NK-92 treated with Interleukin-12 subunit alpha and Interleukin-12 subunit beta, amount 100 ng/mL, for 24 hours (cell line): Measurements from ENCODE around the gene FAAP20.
"Not testable (repeated sequence)": the region's sequence is repeated elsewhere in the genome, so short reads cannot be mapped to it uniquely, and the experiment has no call there.

ENCODE experiments used
- DNase-seq: peaks from one replicate; lab custom pipeline; 2025; lab: John Stamatoyannopoulos, UW

FAAP20 gene

GRCh38 chr1:2156866-2157265 lies 37.7 kb downstream of the FAAP20 start:
- no peak for DNase-seq

- DNase-seq = no peak
Measured at GRCh38 chr1:2155788-2156187, 38.8 kb downstream of the FAAP20 start.

GRCh38 chr1:2155147-2155598 lies 39.4 kb downstream of the FAAP20 start:
- DNase-seq = no peak

GRCh38 chr1:2154022-2154421 lies 40.5 kb downstream of the FAAP20 start:
- no peak for DNase-seq

- no peak for DNase-seq
Measured at GRCh38 chr1:2152954-2153353, 41.6 kb downstream of the FAAP20 start.

GRCh38 chr1:2151911-2152310 lies 42.7 kb downstream of the FAAP20 start:
- no peak for DNase-seq

GRCh38 chr1:2151252-2151651 lies 43.3 kb downstream of the FAAP20 start:
- no peak for DNase-seq

- no peak for DNase-seq
Measured at GRCh38 chr1:2150801-2151200, 43.8 kb downstream of the FAAP20 start.

- no peak for DNase-seq
Measured at GRCh38 chr1:2148691-2149090, 45.9 kb downstream of the FAAP20 start.

- DNase-seq = not testable (repeated sequence)
Measured at GRCh38 chr1:2147869-2148268, 46.7 kb downstream of the FAAP20 start.

- no peak for DNase-seq
Measured at GRCh38 chr1:2146836-2147517, 47.6 kb downstream of the FAAP20 start.

- DNase-seq = no peak
Measured at GRCh38 chr1:2145946-2146835, 48.4 kb downstream of the FAAP20 start.

- no peak for DNase-seq
Measured at GRCh38 chr1:2144501-2145090, 50.0 kb downstream of the FAAP20 start.

- no peak for DNase-seq
Measured at GRCh38 chr1:2143814-2144500, 50.6 kb downstream of the FAAP20 start.

- DNase-seq = no peak
Measured at GRCh38 chr1:2141025-2141424, 53.5 kb downstream of the FAAP20 start.
